Upper lobe of left lung (tissue), 6 donors: ENCODE data around the gene VAV1. TPM values are rescaled to one million over a fixed set of nuclear protein-coding genes. Genes with fewer than 3 reads are reported as not detected.
"Not testable (repeated sequence)": the region's sequence is repeated elsewhere in the genome, so short reads cannot be mapped to it uniquely, and the experiment has no call there.

Experiments used
- ATAC-seq, 2 donors: fragments of 200-7000 bp; cut with Tn5 transposase; one replicate each; pipeline ENCODE4 v1.9.1; 2022; ENCODE audit warnings: mild to moderate bottlenecking in 2 of 2, moderate library complexity in 2 of 2; ENCODE audit not compliant: low FRiP score in 2 of 2
- DNase-seq, 2 donors: peaks; one replicate each; pipeline ENCODE4 v3.0.0-alpha.2; 2019 to 2020
- H3K27ac ChIP-seq, 4 donors: fragments of 200-600 bp; sonication (generic); one replicate each; pipeline ENCODE4 v1.5.1; 2016 to 2019
- H3K27me3 ChIP-seq, 4 donors: fragments of 200-600 bp; sonication (generic); one replicate each; pipeline ENCODE4 v1.5.1; 2017 to 2019
- H3K36me3 ChIP-seq, 4 donors: fragments of 200-600 bp; sonication (generic); one replicate each; pipeline ENCODE4 v1.5.1; 2016 to 2019
- H3K4me1 ChIP-seq, 4 donors: fragments of 200-600 bp; sonication (generic); one replicate each; pipeline ENCODE4 v1.5.1; 2018 to 2019
- H3K4me3 ChIP-seq, 4 donors: fragments of 200-600 bp; sonication (generic); one replicate each; pipeline ENCODE4 v1.5.1; 2017 to 2019; ENCODE audit warnings: mild to moderate bottlenecking in 2 of 4, moderate library complexity in 1 of 4
- H3K9me3 ChIP-seq, 4 donors: fragments of 200-600 bp; sonication (generic); one replicate each; pipeline ENCODE4 v1.5.1; 2018 to 2019
- EP300 ChIP-seq, 4 donors: sonication (generic); formaldehyde crosslinking; IDR thresholded peaks; one replicate each; pipeline ENCODE4 v1.5.1; 2017; ENCODE audit warnings: antibody characterized with exemption in 4 of 4, control low read depth in 2 of 4
- POLR2A ChIP-seq, 4 donors: fragments of 450-650 bp; IDR thresholded peaks; one replicate each; pipeline ENCODE4 v1.5.1; 2016 to 2017; ENCODE audit warnings: antibody characterized with exemption in 4 of 4, mild to moderate bottlenecking in 2 of 4
- POLR2AphosphoS5 ChIP-seq, 2 donors: sonication (generic); formaldehyde crosslinking; IDR thresholded peaks; one replicate each; pipeline ENCODE4 v1.5.1; 2017; ENCODE audit warnings: antibody characterized with exemption in 2 of 2
- WGBS, 2 donors: methylation state at CpG; one replicate each; pipeline ENCODE4 v1.1.5; 2017 to 2018; 5-methylcytosine and 5-hydroxymethylcytosine counted together
- total RNA-seq, 6 donors: library from RNA; depleted of rRNA in 4 of 6; stranded (reverse); fragments of >200 nt in 4 of 6; gene quantifications; one replicate each; pipeline versions ENCODE4 v1.1.0 to v1.2.1, GENCODE V29; 2016 to 2021
- TF ChIP-seq, protein P1 (sequence below), 6 experiments: fragments of 450-650 bp in 4 of 6; fragments of 200-600 bp in 2 of 6; sonication (generic) in 2 of 6; IDR thresholded peaks; one replicate each; pipeline ENCODE4 v1.5.1; 2016 to 2019; ENCODE audit warnings: antibody characterized with exemption in 6 of 6
- donor health status: DM: no; HTN: no; CAD: no; lungs with moderate emphysema.
- donor health status: DM: no; HTN: yes; CAD: no; lungs with severe emphysema.

VAV1 gene
- total RNA-seq, 6 donors from 2014 or later = 13.9 to 53.4 (median 24.1) TPM

GRCh38 chr19:6773323-6773931 lies 919 bp downstream of the VAV1 start:
- Histone ChIP-seq H3K4me1 (peaks cover 0 to 7% (median under 1%) of the 10 kb centered on the region in 4 donors), H3K9me3 (no peaks in the 10 kb centered on the region), H3K27me3 (no peaks in the 10 kb centered on the region), H3K27ac (peak overlapping the region; percentile 71 to 92 (median 76)), H3K4me3 (peak overlapping the region; percentile 44 to 60 (median 56)), H3K36me3 (no peaks in the 10 kb centered on the region)
- DNase-seq = peak; percentile 52 to 67
- WGBS, 2 donors = 44 to 63% methylated on average over 7 to 8 of the region's 8 CpGs
- ATAC-seq = peak; percentile 55 to 67
- TF ChIP-seq POLR2A (IDR thresholded peaks at IDR 0.05) (no peak), EP300 (IDR thresholded peaks at IDR 0.05) (no peak), POLR2AphosphoS5 (IDR thresholded peaks at IDR 0.05) (no peak)
- TF ChIP-seq, protein P1, sequence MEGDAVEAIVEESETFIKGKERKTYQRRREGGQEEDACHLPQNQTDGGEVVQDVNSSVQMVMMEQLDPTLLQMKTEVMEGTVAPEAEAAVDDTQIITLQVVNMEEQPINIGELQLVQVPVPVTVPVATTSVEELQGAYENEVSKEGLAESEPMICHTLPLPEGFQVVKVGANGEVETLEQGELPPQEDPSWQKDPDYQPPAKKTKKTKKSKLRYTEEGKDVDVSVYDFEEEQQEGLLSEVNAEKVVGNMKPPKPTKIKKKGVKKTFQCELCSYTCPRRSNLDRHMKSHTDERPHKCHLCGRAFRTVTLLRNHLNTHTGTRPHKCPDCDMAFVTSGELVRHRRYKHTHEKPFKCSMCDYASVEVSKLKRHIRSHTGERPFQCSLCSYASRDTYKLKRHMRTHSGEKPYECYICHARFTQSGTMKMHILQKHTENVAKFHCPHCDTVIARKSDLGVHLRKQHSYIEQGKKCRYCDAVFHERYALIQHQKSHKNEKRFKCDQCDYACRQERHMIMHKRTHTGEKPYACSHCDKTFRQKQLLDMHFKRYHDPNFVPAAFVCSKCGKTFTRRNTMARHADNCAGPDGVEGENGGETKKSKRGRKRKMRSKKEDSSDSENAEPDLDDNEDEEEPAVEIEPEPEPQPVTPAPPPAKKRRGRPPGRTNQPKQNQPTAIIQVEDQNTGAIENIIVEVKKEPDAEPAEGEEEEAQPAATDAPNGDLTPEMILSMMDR (IDR thresholded peaks at IDR 0.05) = no peak

DNA sequence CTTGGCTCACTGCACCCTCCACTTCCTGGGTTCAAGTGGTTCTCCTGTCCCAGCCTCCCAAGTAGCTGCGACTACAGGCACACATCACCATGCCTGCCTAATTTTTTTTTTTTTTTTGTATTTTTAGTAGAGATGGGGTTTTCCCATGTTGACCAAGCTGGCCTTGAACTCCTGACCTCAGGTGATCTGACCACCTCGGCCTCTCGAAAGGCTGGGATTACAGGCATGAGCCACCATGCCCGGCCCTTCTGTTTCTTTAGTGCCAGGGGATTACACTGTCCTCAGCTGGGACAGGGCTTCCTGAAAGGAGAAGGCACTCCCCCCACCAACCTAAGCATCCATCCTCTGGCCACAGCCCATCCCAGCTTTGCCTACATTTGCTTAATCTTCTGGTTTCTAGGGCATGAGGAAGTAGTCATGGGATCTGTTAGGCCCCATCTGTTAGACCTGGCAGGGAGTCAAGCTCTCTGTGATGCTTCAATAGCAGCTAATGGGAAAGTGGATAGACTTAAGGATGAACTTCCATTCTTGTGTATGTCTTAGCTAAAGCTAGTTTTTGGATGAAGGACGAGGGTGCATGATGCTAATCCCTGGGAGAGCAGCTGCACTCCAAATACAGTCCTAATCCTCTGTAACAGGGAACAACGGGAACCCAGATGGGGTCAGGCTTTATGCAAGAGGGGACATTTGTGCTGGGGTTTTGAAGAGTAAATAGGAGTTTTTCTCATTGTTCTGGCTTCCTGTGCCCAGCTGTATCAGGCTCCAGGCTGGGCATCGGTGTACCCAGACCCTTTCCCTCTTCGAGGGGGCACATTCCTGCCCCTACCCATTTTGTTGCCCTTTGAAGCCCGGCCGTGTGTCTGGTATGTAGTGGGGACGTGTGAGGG lies 2.6 kb downstream of the VAV1 start:
- Histone ChIP-seq H3K4me3 (no peak overlapping the region), H3K27ac (peak overlapping the region in 1 of 4 donors; percentile 16)
- no peak for TF ChIP-seq POLR2A (IDR thresholded peaks at IDR 0.05)

DNA sequence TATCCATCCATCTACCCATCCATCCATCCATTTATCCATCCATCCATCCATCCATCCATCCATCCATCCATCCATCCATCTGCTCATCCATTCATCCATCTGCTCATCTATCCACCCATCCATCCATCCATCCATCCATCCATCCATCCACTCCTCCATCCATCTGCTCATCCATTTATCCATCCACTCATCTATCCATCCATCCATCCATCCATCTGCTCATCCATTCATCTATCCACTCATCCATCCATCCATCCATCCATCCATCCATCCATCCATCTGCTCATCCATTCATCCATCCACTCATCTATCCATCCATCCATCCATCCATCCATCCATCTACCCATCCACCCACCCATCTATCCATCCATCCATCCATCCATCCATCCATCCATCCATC lies 3.5 kb downstream of the VAV1 start:
- not testable (repeated sequence) for ATAC-seq, H3K27me3 ChIP-seq, H3K9me3 ChIP-seq, H3K27ac ChIP-seq, H3K4me3 ChIP-seq, H3K36me3 ChIP-seq, DNase-seq, H3K4me1 ChIP-seq

More for the DNA sequence above, 2.6 kb downstream of the VAV1 start:
- H3K4me1 ChIP-seq = peaks cover 0 to 7% (median 0%) of the 10 kb centered on the region in 4 donors
- peak in 1 of 2 donors; percentile 28 for ATAC-seq
- no peaks in the 10 kb centered on the region for H3K27me3 ChIP-seq
- 72 to 75% methylated on average over 11 of the region's 11 CpGs for WGBS, 2 donors
- no peak for DNase-seq
- H3K9me3 ChIP-seq = no peaks in the 10 kb centered on the region
- H3K36me3 ChIP-seq = no peaks in the 10 kb centered on the region

GRCh38 chr19:6776999-6777398 lies 4.5 kb downstream of the VAV1 start:
- ATAC-seq = no peak
- whole genome bisulfite sequencing, 2 donors = 94 to 98% methylated on average over 4 of the region's 4 CpGs

GRCh38 chr19:6777434-6777833 lies 4.9 kb downstream of the VAV1 start:
- Histone ChIP-seq H3K4me3 (no peak overlapping the region), H3K27ac (no peak overlapping the region), H3K36me3 (no peaks in the 10 kb centered on the region), H3K9me3 (no peaks in the 10 kb centered on the region), H3K27me3 (no peaks in the 10 kb centered on the region), H3K4me1 (peaks cover 6 to 22% (median 13%) of the 10 kb centered on the region in 4 donors)
- TF ChIP-seq POLR2AphosphoS5 (IDR thresholded peaks at IDR 0.05) (no peak), EP300 (IDR thresholded peaks at IDR 0.05) (no peak), POLR2A (IDR thresholded peaks at IDR 0.05) (no peak)
- no peak for ATAC-seq
- 78 to 83% methylated on average over 2 of the region's 2 CpGs for WGBS, 2 donors
- no peak for DNase-seq

More at GRCh38 chr19:6776999-6777398, 4.5 kb downstream of the VAV1 start:
- Histone ChIP-seq H3K4me3 (no peak overlapping the region), H3K36me3 (no peaks in the 10 kb centered on the region), H3K27ac (no peak overlapping the region), H3K4me1 (peaks cover 6 to 19% (median 12%) of the 10 kb centered on the region in 4 donors), H3K27me3 (no peaks in the 10 kb centered on the region), H3K9me3 (no peaks in the 10 kb centered on the region)
- DNase-seq = no peak
- TF ChIP-seq EP300 (IDR thresholded peaks at IDR 0.05) (no peak), POLR2AphosphoS5 (IDR thresholded peaks at IDR 0.05) (no peak)
- TF ChIP-seq, protein P1 (IDR thresholded peaks at IDR 0.05) = no peak

GRCh38 chr19:6778386-6778785 lies 5.9 kb downstream of the VAV1 start:
- no peak for ATAC-seq
- no peak overlapping the region for H3K4me3 ChIP-seq
- H3K27me3 ChIP-seq = no peaks in the 10 kb centered on the region
- TF ChIP-seq POLR2A (IDR thresholded peaks at IDR 0.05) (no peak), POLR2AphosphoS5 (IDR thresholded peaks at IDR 0.05) (no peak), EP300 (IDR thresholded peaks at IDR 0.05) (no peak)
- H3K4me1 ChIP-seq = peaks cover 6 to 22% (median 13%) of the 10 kb centered on the region in 4 donors
- WGBS, 2 donors = 63 to 85% methylated on average over 4 of the region's 4 CpGs
- H3K27ac ChIP-seq = no peak overlapping the region
- no peaks in the 10 kb centered on the region for H3K36me3 ChIP-seq
- no peaks in the 10 kb centered on the region for H3K9me3 ChIP-seq
- DNase-seq = no peak
